HG03457 (cell line): ENCODE measurements around the gene ACP3.

ENCODE experiments used
- ATAC-seq: cut with Tn5 transposase; IDR thresholded peaks from one replicate; pipeline ENCODE4 v1.9.1; 2021; ENCODE audit warnings: moderate number of reproducible peaks; ENCODE audit not compliant: unreplicated experiment

The ACP3 gene

GRCh38 chr3:132405188-132405587 lies 88.0 kb downstream of the ACP3 start:
- no peak for ATAC-seq

DNA sequence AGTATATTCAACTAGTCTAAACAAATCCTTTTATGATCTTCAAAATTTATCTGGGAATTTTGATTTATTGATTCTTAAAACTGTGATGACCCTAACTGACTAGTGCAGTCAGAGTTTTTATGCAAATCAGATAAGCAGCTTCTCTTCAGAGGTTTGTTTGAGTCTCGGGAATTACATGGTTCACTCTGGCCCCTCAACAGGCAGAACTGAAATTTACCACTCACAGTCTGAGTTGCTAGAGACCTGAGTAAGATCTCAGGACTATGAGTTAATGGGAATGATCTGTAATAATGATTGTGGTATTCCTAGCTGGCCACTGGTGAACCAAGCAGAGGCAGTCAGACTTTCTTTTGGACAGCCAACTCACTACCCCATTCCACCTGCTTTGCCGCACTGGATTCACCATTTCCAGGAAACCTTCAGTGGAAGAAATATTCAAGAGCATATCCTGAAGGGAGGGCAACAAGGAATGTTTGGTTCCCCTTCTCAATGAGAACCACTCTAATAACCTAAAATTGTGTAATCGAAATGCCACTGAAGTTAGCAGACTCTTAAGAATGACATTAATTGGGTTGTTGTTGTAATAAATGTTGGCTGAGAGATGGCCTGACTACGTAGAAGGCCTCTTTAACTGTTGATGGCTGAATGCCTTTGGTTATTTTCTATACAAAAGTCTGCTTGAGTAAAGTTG lies 88.5 kb downstream of the ACP3 start:
- no peak for ATAC-seq

DNA sequence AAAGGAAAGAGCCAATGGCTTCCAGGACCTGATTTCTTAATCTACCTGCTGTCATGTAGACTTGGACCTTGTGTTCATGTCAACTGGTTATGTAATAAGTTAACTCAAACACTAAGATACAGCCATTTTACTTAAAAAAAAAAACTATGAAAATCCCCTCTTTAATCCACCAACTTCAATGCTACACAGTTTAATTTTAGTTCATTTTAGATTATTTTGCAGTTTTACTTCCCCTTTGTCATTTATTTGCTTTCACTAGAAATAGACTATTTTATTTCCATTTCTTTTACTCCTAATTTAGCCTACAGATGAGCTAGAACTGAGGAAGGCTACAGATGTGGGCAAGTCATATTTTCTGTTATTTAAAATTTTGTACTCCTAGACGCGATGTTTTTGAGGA lies 89.4 kb downstream of the ACP3 start:
- ATAC-seq = no peak

DNA sequence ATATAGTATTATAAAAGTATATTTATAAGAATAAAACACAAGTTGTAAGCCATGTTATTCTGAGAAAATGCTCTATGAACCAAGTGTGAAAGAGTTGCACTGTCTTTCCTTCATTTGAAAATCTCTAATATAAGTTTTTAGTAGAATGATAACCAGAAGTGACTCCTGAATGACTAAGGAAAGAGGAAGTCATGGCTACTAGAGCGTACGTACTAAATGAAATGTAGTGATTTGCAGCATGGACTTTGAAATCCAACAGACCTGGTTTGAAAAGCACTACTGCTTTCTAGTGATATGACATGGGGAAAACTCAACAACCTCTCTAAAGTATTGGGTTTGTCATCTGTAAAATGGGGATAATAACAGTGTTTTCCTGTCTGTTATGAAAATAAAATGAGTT lies 89.8 kb downstream of the ACP3 start:
- no peak for ATAC-seq
